Forelimb muscle (tissue), 1 donor: ENCODE results near the gene CNPY3. TPM values are rescaled to one million over a fixed set of nuclear protein-coding genes. Genes with fewer than 3 reads are reported as not detected.
"Not testable (repeated sequence)": the region's sequence is repeated elsewhere in the genome, so short reads cannot be mapped to it uniquely, and the experiment has no call there.

ENCODE experiments used
- DNase-seq: peaks from one replicate; pipeline ENCODE4 v3.0.0-alpha.2; 2013; ENCODE audit warnings: low read depth
- polyA plus RNA-seq: library from polyadenylated mRNA; unstranded; fragments of 120-200 nt; gene quantifications from one replicate; pipeline ENCODE4 v1.2.1, GENCODE V29; 2013; ENCODE audit not compliant: insufficient read length

Gene CNPY3
- polyA plus RNA-seq, 1 donor = 23.6 TPM

DNA sequence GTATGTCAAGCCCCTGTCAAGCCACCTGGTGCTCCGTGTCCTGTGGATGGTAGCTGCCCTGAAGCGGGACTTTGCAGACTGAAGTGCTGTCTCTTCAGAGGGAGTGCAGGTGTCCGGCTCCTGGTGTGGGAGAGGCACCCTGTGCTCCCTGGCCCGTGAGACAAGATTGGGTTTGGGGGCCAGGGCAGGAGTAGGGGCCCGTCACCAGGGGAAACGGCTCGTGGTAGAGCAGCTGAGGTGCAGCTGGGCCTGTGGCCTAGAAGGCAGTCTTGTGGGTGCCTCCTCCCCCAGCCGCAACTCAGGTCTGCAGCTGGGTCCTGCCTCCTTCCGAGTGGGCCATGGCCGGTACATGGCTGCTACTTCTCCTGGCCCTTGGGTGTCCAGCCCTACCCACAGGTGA is 13.5 kb upstream of the CNPY3 start, which contains the start of gene PTCRA:
PTCRA (plus strand) TSS at position 322 of the 400 bp plus-strand sequence; CDS start at position 339, 17 bp downstream.
- no peak for DNase-seq

DNA sequence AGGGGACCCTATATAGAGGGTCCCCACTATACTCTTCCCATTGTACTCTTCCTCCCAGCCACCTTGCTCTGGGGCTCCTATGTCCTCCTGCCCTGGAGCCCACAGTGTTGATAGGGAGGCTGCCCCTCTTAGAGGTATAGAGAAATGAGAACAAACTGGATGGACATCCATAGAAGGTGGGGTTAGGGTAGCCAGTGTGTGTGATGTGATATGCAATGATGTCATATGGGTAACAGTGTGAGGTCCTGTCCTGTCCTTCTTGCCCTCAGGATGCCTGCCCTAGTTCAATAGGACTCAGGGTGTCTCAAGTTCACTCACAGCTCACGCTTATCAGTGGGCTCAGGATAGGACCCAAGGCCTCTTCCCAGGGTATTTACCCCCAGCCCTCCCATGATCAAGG is 13.0 kb upstream of the CNPY3 start:
- DNase-seq = no peak

DNA sequence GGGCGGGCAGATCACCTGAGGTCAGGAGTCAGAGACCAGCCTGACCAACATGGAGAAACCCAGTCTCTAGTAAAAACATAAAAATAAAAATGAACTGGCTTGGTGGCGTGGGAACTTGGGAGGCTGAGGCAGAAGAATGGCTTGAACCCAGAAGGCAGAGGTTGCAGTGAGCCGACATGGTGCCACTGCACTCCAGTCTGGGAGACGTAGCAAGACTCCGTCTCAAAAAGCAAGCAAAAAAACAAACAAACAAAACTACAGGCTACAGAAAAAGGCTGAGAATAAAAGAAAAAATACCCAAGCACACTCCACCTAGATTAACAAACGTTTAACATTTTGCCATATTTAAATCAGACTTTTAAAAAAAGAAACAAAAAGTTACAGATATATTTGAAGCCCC is 7.5 kb upstream of the CNPY3 start:
- no peak for DNase-seq

DNA sequence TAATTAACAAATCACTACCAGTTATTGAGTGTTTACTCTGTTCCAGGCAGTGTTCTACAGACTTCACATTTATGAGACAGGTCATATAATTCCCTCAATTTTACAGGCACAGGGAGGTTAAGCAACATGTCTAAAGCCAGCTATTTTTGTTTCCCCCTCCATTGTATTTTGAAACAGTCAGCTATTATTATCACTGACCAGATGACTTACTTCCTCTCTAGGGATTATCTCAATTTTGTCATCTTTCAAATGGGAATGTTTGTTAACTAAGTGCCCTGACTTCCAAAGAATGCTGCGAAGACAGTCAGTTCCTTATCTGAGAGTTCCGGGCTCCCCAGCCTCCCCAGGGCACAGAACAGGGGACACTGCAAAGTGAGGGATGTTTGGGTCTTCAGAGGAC is 5.6 kb upstream of the CNPY3 start:
- no peak for DNase-seq

DNA sequence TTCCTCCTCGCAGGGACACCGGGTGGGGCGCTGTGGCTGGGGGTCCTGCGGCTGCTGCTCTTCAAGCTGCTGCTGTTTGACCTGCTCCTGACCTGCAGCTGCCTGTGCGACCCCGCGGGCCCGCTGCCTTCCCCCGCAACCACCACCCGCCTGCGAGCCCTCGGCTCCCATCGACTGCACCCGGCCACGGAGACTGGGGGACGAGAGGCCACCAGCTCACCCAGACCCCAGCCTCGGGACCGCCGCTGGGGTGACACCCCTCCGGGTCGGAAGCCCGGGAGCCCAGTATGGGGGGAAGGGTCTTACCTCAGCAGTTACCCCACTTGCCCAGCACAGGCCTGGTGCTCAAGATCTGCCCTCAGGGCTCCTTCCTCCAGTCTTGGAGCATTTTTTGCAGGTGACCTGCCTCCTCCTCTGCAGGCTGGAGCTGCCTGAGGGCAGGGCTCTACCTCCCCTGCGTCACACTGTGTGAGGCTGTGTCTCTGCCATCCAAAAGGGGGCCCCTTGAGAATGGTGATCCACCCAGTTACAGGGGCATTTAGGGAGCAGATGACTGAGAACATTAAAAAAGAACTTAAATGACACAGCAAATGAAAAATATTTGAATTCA is 3.9 kb upstream of the CNPY3 start:
- DNase-seq = no peak

DNA sequence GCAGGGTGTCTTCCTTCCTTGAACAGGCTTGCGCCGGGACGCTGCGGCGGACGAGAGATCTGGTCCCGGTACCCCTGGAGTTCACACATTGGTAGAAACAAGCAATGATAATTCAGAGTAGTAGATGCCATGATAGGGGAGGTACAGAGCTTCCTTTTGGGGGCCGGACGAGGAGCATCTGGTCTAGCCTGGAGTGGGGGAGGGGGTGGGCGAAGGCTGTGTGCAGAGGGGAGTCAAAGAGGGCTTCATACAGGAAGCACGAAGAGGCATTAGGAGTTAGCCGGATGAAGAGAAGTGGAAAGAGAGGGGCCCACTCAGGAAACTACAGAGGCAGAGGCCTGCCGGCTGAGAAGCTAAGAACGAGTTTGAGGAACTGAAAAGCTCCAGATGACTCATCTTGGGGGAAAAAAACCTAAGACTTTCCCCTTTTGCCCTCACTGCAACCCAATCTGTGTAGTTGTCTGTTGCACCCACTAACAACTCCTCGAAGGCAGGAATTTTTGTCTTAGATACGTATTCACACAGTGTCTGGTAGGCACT is 611 bp downstream of the CNPY3 start:
- no peak for DNase-seq

DNA sequence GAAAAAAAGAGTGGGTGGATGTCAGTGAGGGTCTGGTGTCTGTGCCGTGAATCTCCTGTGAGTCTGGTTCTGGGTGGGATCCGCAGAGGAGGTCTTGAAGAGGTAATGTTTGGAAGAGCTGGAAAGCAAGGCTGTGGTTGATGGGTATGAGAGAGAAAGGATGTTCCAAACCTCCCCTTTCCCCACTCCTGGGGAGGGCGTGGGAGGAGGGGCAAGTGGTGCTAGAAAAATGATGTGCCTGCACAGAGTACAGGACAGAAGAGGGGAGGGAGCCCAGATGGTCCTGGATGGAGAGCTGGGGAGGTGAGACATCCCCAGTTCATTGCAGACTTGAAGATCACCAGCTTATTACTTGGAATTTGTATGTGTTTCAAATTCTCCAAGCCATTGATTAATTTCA is 3.1 kb downstream of the CNPY3 start:
- no peak for DNase-seq

DNA sequence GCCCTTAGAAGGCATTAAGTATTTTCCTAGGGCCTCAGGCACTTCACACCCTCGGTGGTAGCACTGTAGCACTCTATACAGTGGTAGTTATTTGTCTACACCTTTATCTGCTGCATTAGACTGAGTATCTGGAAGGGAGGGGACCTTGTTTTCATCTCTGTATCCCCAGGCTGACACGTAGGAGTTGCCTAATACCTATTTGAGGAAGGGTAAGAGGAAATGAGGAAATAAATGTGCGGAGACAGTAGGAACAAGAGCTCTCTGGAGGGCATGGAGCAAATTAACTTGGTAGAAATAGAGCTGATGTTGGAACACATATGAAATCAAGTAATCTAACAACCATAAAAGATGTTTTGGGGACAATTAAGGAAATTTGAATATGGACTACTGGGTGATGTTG is 3.9 kb downstream of the CNPY3 start:
- no peak for DNase-seq

DNA sequence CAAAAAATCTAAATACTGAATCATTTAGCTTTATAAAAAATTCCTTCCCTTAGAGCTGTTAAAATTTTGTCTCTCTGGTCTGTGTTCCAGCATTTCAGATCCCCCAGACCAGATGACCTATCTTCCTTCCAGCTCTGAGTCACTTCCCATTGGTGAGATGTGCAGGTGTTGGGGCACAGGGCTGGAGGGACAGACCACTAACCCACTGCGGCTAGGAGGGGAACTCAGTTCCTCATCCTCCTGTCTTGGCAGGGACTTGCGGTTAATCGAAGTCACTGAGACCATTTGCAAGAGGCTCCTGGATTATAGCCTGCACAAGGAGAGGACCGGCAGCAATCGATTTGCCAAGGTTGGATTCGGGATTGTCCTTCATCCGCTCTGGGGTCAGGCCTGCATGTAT is 6.0 kb downstream of the CNPY3 start:
- no peak for DNase-seq

DNA sequence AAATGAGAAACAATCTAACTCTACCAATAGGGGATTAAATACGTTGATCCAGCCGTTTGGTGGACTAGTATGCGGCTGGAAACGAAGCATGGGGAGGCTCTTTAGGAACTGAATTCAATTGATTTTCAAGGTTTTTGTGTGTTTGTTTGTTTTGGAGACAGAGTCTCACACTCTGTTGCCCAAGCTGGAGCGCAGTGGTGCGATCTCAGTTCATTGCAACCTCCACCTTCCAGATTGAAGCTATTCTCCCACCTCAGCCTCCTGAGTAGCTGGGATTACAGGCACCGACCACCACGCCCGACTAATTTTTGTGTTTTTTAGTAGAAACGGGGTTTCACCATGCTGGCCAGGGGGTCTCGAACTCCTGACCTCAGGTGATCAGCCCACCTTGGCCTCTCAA is 7.1 kb downstream of the CNPY3 start:
- DNase-seq = no peak

DNA sequence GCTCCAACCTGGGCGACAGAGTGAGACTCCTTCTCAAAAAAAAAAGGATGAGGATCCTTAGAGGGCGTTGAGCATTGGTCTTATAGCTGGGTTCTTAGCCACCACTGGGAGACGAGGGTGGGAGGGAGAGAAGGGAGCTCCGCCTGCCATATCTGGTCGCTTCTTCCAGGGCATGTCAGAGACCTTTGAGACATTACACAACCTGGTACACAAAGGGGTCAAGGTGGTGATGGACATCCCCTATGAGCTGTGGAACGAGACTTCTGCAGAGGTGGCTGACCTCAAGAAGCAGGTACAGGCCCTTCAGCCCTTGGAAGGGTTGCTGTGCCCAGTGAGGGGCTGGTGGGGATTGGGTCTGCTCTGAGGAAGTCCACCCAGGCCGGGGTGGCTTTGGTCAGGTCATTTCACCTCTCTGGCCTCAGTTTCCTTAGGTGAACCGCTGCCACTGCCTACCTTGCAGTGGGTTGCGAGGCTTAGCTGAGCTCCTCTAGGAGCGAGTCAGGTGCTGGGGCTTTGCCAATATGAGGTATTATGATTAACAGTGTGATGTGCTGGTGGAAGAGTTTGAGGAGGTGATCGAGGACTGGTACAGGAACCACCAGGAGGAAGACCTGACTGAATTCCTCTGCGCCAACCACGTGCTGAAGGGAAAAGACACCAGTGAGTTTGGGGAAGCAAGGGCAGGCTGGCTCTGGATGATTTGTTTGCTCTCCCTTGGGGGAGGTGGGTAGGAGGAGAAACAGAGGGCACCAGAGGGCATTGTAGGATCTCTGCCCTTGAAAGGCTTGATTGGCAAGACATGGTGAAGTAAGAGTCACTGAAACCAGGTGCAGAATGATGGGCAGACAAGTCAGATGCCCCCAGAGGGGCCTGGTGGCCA is 8.5 kb downstream of the CNPY3 start:
- no peak for DNase-seq

DNA sequence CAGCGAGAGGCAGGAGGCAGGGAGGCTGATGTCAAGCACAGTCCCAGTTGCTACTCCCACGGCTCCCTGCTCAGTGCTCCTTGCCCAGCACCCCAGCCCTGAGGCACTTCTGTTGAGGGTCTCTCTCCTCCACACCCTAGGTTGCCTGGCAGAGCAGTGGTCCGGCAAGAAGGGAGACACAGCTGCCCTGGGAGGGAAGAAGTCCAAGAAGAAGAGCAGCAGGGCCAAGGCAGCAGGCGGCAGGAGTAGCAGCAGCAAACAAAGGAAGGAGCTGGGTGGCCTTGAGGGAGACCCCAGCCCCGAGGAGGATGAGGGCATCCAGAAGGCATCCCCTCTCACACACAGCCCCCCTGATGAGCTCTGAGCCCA is 9.1 kb downstream of the CNPY3 start:
- DNase-seq = no peak

DNA sequence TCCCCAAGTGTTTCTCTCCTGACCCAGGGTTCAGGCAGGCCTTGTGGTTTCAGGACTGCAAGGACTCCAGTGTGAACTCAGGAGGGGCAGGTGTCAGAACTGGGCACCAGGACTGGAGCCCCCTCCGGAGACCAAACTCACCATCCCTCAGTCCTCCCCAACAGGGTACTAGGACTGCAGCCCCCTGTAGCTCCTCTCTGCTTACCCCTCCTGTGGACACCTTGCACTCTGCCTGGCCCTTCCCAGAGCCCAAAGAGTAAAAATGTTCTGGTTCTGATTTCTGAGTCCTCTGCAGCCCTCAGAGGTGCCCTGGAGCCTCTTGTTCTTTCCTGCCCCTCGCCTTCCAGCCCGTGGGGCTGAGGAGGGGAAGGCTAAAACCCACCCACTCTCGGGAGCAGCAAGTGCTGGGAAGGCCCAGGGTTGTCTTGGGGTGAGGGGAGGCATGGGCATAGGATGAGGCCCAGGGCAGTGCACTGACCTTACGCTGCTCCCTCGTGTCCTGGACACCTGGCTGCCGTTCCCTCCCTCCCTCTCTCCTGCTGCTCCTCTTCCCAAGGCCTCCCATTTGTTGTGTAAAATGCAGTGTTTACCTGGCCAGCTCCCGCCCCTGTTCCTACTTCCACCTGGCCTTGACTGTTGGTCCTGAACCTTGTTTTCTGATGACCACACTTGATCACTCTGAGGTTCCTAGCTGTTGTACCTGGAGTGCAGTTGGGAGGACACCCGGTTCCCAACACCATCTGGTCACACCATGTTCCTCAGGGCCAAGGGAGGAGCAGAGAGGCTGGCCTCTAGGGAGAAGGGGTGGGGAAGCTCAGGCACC is 9.9 kb downstream of the CNPY3 start:
- no peak for DNase-seq

DNA sequence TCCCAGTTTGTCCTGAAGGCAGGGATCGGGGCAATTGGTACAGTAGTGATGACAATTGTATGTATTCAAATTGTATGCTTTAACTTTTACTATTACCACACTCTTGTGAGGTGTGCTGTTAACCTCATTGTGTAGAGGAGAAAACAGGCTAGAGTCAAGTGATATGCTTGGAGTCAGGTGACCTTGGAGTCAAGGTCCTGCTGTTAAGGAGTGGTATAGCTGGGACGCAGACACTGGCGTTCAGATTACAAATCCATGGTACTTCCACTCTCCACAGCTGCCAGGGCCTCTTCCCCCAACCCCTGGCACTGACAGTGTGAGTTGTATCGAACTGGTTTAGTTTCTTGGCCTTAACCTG is 10.5 kb downstream of the CNPY3 start:
- no peak for DNase-seq

DNA sequence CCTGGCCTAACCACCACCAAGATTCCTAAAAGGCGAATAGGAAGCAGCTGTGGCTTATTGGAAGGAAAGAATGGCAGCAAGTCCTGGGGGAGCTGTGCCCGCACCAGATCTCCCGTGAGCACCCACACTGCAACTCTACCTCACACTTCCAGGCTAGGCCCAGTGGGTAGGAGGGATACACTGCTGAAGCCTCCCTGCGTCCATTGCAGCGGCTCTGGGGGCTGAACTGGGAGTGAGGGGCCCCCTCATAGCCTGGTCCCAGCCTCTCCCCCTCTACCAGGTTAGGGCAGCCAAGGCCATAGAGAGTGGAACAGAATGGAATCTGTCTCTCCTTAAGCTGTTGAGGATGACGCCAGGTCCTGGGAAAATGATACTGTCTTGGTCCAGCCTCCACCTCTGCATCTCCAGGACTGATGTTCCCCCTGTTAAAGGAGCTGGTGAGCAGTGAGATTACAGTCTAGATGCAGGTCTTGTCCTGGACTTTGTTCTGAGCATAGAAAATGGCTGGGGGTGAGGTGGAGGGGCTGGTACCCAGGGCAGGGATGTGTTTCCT is 11.3 kb downstream of the CNPY3 start:
- DNase-seq = no peak

DNA sequence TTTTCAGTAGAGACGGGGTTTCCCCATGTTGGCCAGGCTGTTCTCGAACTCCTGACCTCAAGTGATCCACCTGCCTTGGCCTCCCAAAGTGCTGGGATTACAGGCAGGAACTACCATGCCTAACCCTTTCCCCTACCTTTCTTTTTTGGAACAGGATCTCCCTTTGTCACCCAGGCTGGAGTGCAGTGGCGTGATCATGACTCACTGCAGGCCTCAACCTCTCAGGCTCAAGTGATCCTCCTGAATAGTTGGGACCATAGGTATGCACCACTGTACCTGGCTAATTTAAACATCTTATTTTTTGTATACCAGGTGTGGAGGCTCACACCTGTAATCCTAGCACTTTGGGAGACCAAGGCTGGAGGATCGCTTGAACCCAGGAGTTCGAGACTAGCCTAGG is 12.1 kb downstream of the CNPY3 start:
- DNase-seq = not testable (repeated sequence)

DNA sequence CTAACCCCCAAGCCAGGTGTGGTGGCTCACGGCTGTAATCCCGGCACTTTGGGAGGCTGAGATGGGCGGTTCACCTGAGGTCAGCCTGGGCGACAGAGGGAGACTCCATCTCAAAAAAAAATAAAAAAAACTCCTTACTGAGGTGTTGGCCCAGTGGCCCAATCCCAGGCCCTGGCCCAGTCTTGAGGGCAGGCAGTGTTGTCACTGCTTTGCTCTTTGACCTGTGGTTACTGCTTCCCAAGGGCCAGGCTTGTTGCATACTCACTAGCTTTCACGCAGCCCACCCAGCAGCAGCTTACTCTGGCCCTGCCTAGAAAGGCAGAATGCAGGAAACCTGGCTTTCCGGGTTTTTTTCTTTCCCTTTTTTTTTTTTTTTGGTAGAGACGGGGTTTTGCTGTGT is 13.2 kb downstream of the CNPY3 start:
- no peak for DNase-seq

DNA sequence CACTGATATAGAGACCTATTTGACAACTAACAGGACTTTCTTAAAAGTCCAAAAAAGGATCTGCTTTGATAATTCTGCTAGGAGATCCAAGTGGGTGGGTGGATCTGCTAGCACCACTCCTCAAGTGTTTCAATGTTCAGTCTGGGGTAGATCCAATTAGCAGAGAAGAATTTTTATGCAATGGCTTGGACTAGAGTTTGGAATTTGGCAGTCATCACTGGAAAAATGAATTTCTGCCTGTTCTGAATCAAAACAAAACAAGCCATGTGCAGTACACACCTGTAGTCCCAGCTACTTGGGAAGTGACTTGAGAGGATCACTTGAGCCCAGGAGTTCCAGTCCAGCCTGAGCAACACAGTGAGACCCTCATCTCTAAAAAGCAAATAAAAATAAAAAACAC is 18.7 kb downstream of the CNPY3 start:
- DNase-seq = no peak

DNA sequence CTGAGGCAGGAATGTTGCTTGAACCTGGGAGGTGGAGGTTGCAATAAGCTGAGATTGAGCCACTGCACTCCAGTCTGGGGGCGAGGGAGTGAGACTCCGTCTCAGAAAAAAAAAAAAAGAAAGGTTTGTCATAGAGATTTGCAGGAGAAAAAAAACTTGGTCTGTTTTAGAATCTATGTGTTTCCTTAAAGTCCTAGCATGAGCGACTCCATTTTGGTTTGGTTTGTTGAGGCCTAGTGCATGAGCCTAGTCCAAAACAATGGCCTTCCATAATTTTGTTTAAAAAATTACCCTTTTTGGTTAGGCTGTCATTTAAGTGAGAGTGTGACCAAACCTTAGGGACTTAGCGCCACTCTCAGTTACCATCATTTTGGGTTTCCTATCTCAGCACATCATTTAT is 23.1 kb downstream of the CNPY3 start:
- DNase-seq = no peak

DNA sequence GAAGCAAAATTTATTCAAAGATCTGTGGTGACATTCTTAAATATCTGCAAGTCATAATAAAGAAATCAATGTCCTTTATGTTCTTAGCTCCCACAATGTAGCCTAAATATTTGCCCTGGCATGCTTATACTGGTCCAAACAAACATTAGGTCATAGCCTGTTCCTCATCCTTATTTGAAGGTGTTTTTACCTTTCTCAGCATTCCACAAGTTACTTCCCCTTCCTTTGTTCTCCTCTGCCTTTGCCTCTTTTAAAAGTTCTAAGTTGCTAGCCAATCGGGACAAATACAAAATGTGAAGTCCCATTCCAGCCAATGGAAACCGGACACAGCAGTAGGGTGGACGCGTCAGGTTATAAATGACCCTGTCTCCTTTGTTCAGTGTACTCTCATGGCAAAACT is 25.1 kb downstream of the CNPY3 start:
- not testable (repeated sequence) for DNase-seq

DNA sequence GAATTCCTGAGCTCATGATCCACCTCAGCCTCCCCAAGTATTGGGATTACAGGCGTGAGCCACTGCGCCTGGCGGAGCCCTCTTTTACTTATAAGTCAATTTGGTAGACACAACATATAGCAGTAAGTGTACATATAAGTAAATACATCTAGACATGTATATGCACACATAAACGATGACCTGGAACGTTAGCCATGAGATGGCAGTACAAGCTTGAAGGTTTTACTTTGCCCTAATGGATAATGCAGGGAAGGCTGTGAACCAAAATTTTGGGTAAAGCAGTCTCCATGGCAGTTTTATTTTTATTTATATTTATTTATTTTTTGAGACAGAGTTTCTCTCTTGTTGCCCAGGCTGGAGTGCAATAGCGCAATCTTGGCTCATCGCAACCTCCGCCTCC is 28.8 kb downstream of the CNPY3 start:
- no peak for DNase-seq

DNA sequence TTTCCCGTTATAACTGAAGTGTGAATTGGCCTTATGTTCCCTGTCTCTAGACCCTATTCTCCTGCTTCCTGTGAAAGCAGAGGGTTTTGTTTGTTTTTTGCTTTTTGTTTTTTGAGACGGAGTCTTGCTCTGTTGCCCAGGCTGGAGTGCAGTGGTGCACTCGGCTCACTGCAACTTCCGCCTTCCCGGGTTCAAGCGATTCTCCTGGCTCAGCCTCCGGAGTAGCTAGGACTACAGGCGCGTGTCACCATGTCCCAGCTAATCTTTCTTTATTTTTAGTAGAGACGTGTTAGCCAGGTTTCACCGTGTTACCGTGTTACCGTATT is 30.6 kb downstream of the CNPY3 start:
- DNase-seq = no peak
